HEK293 (cell line): ENCODE data around the gene FGD5.

ENCODE experiments used
- CTCF ChIA-PET: fragments of 350-600 bp; formaldehyde crosslinking; extraction: SDS; loops from one replicate; lab custom pipeline; 2021; ENCODE audit warnings: antibody characterized with exemption; lab: Yijun Ruan, JAX
- POLR2A ChIA-PET: fragments of 300-600 bp; formaldehyde crosslinking; extraction: SDS; loops from one replicate; lab custom pipeline; 2020; ENCODE audit warnings: antibody characterized with exemption, inconsistent platforms; lab: Yijun Ruan, JAX
- H3K27ac ChIP-seq: fragments of 200-500 bp; sonication (Bioruptor generic); 2 replicates; pipeline ENCODE4 v1.5.1; 2014; ENCODE audit warnings: low read depth, low read length, control low read depth, inconsistent platforms; ENCODE audit errors: extremely low read depth
- H3K36me3 ChIP-seq, 2 experiments: fragments of 200-500 bp in 1 of 2; sonication (Bioruptor generic) in 1 of 2; 1 replicate in 1 of 2; 2 replicates in 1 of 2; pipeline ENCODE4 v1.5.1; 2014 to 2017; ENCODE audit warnings: inconsistent platforms in 2 of 2, low read length in 2 of 2; ENCODE audit not compliant: control insufficient read depth in 2 of 2, insufficient read depth in 1 of 2
- H3K4me1 ChIP-seq: fragments of 200-500 bp; sonication (Bioruptor generic); 2 replicates; pipeline ENCODE4 v1.5.1; 2014; ENCODE audit warnings: mild to moderate bottlenecking, low read length, inconsistent platforms; ENCODE audit not compliant: control insufficient read depth, insufficient read depth
- H3K4me3 ChIP-seq: 2 replicates; pipeline ENCODE4 v1.5.1; 2011; ENCODE audit warnings: low read depth, mild to moderate bottlenecking, control low read depth, low read length, moderate library complexity
- H3K9me3 ChIP-seq: fragments of 200-500 bp; sonication (Bioruptor generic); 2 replicates; pipeline ENCODE4 v1.5.1; 2014; ENCODE audit warnings: low read depth, low read length, inconsistent platforms; ENCODE audit not compliant: control insufficient read depth, insufficient read depth
- GLIS1 ChIP-seq: fragments of 450-650 bp; formaldehyde crosslinking; IDR thresholded peaks from 2 replicates; pipeline ENCODE4 v1.5.1; 2016; ENCODE audit warnings: missing biosample characterization, missing genetic modification characterization
- INSM2 ChIP-seq: fragments of 450-650 bp; formaldehyde crosslinking; IDR thresholded peaks from 2 replicates; pipeline ENCODE4 v1.5.1; 2016; ENCODE audit warnings: missing biosample characterization, missing genetic modification characterization
- PRDM10 ChIP-seq: fragments of 450-650 bp; formaldehyde crosslinking; IDR thresholded peaks from 2 replicates; pipeline ENCODE4 v1.5.1; 2016; ENCODE audit warnings: missing biosample characterization, missing genetic modification characterization
- SCRT1 ChIP-seq: fragments of 450-650 bp; formaldehyde crosslinking; IDR thresholded peaks from 2 replicates; pipeline ENCODE4 v1.5.1; 2016; ENCODE audit warnings: missing biosample characterization, missing genetic modification characterization, borderline replicate concordance
- SCRT2 ChIP-seq: fragments of 450-650 bp; formaldehyde crosslinking; IDR thresholded peaks from 2 replicates; pipeline ENCODE4 v1.5.1; 2016; ENCODE audit warnings: missing biosample characterization, missing genetic modification characterization
- SETDB1 ChIP-seq: IDR thresholded peaks from one replicate; pipeline ENCODE4 v1.6.1; 2017; ENCODE audit warnings: mild to moderate bottlenecking, low read length, moderate library complexity, mixed read lengths; ENCODE audit not compliant: insufficient read length
- YY1 ChIP-seq: fragments of 450-650 bp; formaldehyde crosslinking; IDR thresholded peaks from 2 replicates; pipeline ENCODE4 v1.5.1; 2018; ENCODE audit warnings: missing biosample characterization, missing genetic modification characterization
- ZBTB1 ChIP-seq: fragments of 450-650 bp; formaldehyde crosslinking; IDR thresholded peaks from 2 replicates; pipeline ENCODE4 v1.5.1; 2016; ENCODE audit warnings: missing biosample characterization, missing genetic modification characterization
- ZBTB17 ChIP-seq: fragments of 450-650 bp; formaldehyde crosslinking; IDR thresholded peaks from 2 replicates; pipeline ENCODE4 v1.5.1; 2016; ENCODE audit warnings: missing biosample characterization, missing genetic modification characterization
- ZBTB7A ChIP-seq: fragments of 450-650 bp; formaldehyde crosslinking; IDR thresholded peaks from 2 replicates; pipeline ENCODE4 v1.5.1; 2016; ENCODE audit warnings: low read depth, missing biosample characterization, missing genetic modification characterization
- ZBTB8A ChIP-seq: fragments of 450-650 bp; formaldehyde crosslinking; IDR thresholded peaks from 2 replicates; pipeline ENCODE4 v1.5.1; 2016; ENCODE audit warnings: missing biosample characterization, missing genetic modification characterization
- ZFP41 ChIP-seq: fragments of 450-650 bp; formaldehyde crosslinking; IDR thresholded peaks from 2 replicates; pipeline ENCODE4 v1.5.1; 2016; ENCODE audit warnings: missing biosample characterization, missing genetic modification characterization, borderline replicate concordance
- ZIC2 ChIP-seq: fragments of 450-650 bp; formaldehyde crosslinking; IDR thresholded peaks from 2 replicates; pipeline ENCODE4 v1.5.1; 2016; ENCODE audit warnings: missing biosample characterization, missing genetic modification characterization
- ZNF114 ChIP-seq: fragments of 450-650 bp; formaldehyde crosslinking; IDR thresholded peaks from 2 replicates; pipeline ENCODE4 v1.5.0; 2017; ENCODE audit warnings: missing biosample characterization, missing genetic modification characterization
- ZNF146 ChIP-seq: fragments of 450-650 bp; formaldehyde crosslinking; IDR thresholded peaks from 2 replicates; pipeline ENCODE4 v1.5.1; 2016; ENCODE audit warnings: missing biosample characterization, missing genetic modification characterization
- ZNF169 ChIP-seq: fragments of 450-650 bp; formaldehyde crosslinking; IDR thresholded peaks from 2 replicates; pipeline ENCODE4 v1.5.1; 2016; ENCODE audit warnings: missing biosample characterization, missing genetic modification characterization
- ZNF311 ChIP-seq: fragments of 450-650 bp; formaldehyde crosslinking; IDR thresholded peaks from 2 replicates; pipeline ENCODE4 v1.5.1; 2017; ENCODE audit warnings: missing biosample characterization, missing genetic modification characterization, borderline replicate concordance
- ZNF48 ChIP-seq: fragments of 450-650 bp; formaldehyde crosslinking; IDR thresholded peaks from 2 replicates; pipeline ENCODE4 v1.5.1; 2016; ENCODE audit warnings: missing biosample characterization, missing genetic modification characterization
- ZNF521 ChIP-seq: fragments of 450-650 bp; formaldehyde crosslinking; IDR thresholded peaks from 2 replicates; pipeline ENCODE4 v1.5.1; 2017; ENCODE audit warnings: missing biosample characterization, mild to moderate bottlenecking, missing genetic modification characterization
- ZNF558 ChIP-seq: fragments of 450-650 bp; formaldehyde crosslinking; IDR thresholded peaks from 2 replicates; pipeline ENCODE4 v1.5.1; 2016; ENCODE audit warnings: missing biosample characterization, missing genetic modification characterization
- ZNF561 ChIP-seq: fragments of 450-650 bp; IDR thresholded peaks from 2 replicates; pipeline ENCODE4 v1.5.1; 2018; ENCODE audit warnings: missing biosample characterization, missing genetic modification characterization, borderline replicate concordance
- ZNF792 ChIP-seq: fragments of 450-650 bp; formaldehyde crosslinking; IDR thresholded peaks from 2 replicates; pipeline ENCODE4 v1.5.1; 2016; ENCODE audit warnings: missing biosample characterization, missing genetic modification characterization
- TF ChIP-seq, protein P1 (sequence below): fragments of 450-650 bp; formaldehyde crosslinking; IDR thresholded peaks from 2 replicates; pipeline ENCODE4 v1.5.1; 2017; ENCODE audit warnings: missing biosample characterization, missing genetic modification characterization

FGD5 gene

GRCh38 chr3:14884665-14885064 lies 65.9 kb downstream of the FGD5 start:
- no peak overlapping the region for H3K27ac ChIP-seq
- ChIA-PET CTCF (no interaction called here), POLR2A (no interaction called here)
- no peaks in the 10 kb centered on the region for H3K4me1 ChIP-seq
- H3K4me3 ChIP-seq, result no peak overlapping the region
- no peaks in the 10 kb centered on the region for H3K9me3 ChIP-seq
- no peaks in the 10 kb centered on the region for H3K36me3 ChIP-seq
- TF ChIP-seq ZNF48 (tag by site-specific recombination) (no peak), ZBTB17 (tag by site-specific recombination) (no peak), SETDB1 (no peak), ZNF521 (tag by site-specific recombination) (no peak), ZNF146 (no peak), ZNF558 (tag by site-specific recombination) (no peak), ZNF792 (no peak), ZBTB8A (tag by site-specific recombination) (no peak), PRDM10 (tag by site-specific recombination) (no peak), ZNF114 (tag by site-specific recombination) (no peak), INSM2 (tag by site-specific recombination) (no peak)
- TF ChIP-seq, protein P1, sequence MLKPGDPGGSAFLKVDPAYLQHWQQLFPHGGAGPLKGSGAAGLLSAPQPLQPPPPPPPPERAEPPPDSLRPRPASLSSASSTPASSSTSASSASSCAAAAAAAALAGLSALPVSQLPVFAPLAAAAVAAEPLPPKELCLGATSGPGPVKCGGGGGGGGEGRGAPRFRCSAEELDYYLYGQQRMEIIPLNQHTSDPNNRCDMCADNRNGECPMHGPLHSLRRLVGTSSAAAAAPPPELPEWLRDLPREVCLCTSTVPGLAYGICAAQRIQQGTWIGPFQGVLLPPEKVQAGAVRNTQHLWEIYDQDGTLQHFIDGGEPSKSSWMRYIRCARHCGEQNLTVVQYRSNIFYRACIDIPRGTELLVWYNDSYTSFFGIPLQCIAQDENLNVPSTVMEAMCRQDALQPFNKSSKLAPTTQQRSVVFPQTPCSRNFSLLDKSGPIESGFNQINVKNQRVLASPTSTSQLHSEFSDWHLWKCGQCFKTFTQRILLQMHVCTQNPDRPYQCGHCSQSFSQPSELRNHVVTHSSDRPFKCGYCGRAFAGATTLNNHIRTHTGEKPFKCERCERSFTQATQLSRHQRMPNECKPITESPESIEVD, result no peak
- TF ChIP-seq, all 188 proteins: peak for 0

GRCh38 chr3:14885307-14885706 lies 66.5 kb downstream of the FGD5 start:
- Histone ChIP-seq H3K4me3 (no peak overlapping the region), H3K4me1 (no peaks in the 10 kb centered on the region), H3K9me3 (no peaks in the 10 kb centered on the region), H3K27ac (no peak overlapping the region), H3K36me3 (no peaks in the 10 kb centered on the region)
- ChIA-PET POLR2A (no interaction called here), CTCF (no interaction called here)
- no peak for TF ChIP-seq ZBTB1 (tag by site-specific recombination)
- TF ChIP-seq ZFP41, result no peak
- no peak for TF ChIP-seq YY1 (tag by site-specific recombination)
- no peak for TF ChIP-seq ZBTB7A (tag by site-specific recombination)
- 0 out of 2 replicates have a peak, but pooled peaks have one; percentile 32 for TF ChIP-seq ZIC2 (tag by site-specific recombination)

- no peaks in the 10 kb centered on the region for H3K9me3 ChIP-seq
- TF ChIP-seq ZNF169 (no peak), GLIS1 (tag by site-specific recombination) (no peak), ZNF311 (tag by site-specific recombination) (no peak), SCRT2 (tag by site-specific recombination) (peak; percentile 76), SCRT1 (tag by site-specific recombination) (0 out of 2 replicates have a peak, but pooled peaks have one; percentile 15), ZNF561 (tag by site-specific recombination) (no peak)
- TF ChIP-seq, all 188 proteins: peak for 2
- H3K4me1 ChIP-seq, result no peaks in the 10 kb centered on the region
- POLR2A ChIA-PET, result no interaction called here
- H3K27ac ChIP-seq, result no peak overlapping the region
- H3K4me3 ChIP-seq, result no peak overlapping the region
- no peaks in the 10 kb centered on the region for H3K36me3 ChIP-seq
- CTCF ChIA-PET, result interaction anchor here (0.5 kb wide), 1 partner anchor 147 kb away, joined by 3 read pairs; no protein-coding TSS in a partner anchor
These were observed 67.3 kb downstream of the FGD5 start for GRCh38 chr3:14886101-14886500.
